GDM1 (cell line): ENCODE results near the gene EZH2.

Source experiments
- DNase-seq: peaks from one replicate; lab custom pipeline; 2025; lab: John Stamatoyannopoulos, UW

The EZH2 gene

DNA sequence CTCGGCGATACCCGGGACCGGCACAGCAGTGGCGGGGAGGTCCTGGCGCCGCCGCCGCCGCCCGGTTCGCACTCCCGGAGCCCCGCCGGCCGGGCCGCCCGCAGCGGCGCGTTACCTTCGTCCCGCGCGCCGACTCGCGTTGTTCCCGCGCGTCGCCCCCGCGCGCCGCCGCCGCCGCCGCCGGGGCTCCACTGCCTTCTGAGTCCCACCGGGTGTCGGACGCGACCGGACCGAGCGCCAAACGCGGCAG lies at the start of gene EZH2:
EZH2 (minus strand) TSS at position 243 of the 250 bp plus-strand sequence. CDS start 36,993 bp downstream, outside the sequence.
- DNase-seq, result no peak

DNA sequence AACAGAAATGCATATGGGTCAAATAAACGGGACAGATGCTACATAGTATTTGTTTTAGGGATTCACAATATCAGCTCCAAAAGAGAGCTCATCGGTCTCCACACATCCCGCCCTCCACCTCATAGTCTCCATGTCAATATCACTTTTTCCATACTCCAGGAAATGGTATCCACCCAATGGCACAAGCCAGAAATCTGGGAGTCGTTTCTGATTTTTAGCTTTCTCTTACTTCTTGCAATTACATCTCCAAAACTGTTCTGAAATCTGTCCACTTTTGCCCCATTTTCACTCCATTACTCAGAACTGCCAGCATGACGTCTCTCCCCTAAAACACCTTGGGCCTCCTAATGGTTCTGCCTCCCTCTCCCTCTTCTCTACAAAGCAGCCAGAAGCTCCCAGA lies 47.4 kb upstream of the EZH2 start:
- DNase-seq, result no peak

DNA sequence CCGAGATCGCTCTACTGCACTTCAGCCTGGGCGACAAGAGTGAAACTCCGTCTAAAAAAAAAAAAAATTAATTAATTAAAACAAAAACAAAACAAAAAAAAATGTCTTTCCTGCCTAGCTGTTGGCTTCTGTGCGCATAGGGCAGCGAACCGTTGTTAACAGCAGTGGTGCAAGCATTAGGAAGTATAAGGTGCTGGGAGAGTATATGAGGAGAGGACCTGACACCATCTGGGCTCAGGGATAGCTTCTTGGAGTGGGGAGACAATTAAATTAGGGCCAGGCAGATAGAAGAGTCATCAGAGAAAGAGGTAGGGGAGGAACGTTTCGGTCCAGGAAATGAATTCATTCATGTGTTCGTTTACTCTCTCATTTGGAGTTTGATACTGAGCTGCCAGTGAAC lies 46.2 kb upstream of the EZH2 start:
- DNase-seq, result no peak

DNA sequence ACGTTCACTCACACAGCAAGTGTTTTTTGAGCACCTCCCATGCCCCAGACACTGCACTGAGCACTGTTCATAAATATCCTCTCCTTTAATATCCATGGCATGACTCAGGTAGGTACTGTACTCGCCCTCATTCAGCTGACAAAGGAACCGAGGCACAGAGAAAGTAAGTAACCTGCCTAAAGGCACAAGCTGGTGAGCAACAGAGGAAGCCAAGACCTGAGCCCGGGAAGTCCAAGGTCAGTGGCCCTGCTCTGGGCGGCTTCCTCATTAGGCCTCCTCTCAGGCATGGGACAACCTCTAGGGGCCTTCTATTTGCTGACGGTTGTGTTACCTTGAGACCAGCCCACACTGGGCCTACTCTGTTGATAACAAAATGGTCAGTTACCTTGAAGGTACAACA lies 45.1 kb upstream of the EZH2 start:
- no peak for DNase-seq

DNA sequence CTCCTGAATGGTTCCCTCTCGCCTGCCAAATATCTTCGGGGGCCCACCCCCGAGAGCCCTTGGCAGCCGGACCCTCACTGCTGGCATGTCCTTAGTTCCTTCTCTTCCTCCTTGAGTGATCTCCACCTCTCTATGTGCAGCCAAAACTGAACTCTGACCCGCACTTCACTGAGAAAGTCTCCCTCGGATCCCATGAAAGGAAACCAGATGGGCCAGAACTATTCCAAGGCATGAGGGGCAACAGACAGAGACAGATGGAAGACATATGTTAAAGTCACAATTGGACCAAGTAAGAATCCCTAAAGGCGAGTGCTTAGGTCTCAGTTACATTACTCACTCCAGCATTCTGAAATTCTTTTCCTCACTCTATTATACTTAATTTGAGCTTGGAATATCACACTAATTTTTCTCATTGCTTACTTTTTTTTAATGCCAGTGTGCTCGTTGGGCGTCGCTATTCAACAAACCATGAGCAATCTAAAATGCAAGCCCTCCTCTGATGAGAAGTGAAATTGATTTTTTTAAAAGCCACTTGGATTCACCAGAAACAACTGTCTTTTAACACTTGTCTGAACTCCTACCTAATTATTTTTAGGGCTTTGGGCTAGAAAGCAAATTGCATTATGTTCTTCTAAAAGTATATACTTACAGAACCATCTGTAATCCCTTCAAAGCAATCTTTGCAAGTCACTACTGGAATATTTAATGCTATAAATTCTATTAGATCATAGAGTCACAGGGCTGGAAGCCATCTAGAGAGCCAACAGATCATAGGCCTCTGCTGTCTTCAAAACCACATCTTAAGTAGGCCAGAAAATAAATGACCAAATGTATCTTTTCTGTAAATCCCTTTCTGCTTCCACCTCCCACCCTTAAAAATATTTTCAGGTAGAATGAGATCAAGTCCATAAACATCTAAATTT lies 43.3 kb upstream of the EZH2 start:
- no peak for DNase-seq

GRCh38 chr7:148925836-148926235 lies 41.7 kb upstream of the EZH2 start:
- DNase-seq, result no peak

DNA sequence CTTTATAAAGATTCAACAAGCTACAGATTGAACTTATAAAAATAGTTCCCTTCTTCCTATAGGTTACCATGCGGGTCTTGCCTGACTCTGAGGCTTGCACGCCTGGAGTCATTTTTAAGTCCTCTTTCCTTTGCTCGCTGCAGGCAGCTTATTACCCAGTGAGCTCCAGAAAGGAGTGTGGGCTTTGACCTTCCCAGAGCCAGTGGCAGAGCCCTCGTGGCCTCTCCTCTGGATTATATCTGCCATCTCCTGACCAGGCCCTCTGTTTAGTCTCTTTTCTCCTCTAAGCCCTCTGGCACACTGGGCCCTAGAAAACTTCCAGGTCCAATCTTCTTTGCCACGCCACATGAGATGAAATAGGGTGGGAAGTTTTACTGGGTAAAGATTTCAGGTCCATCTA lies 39.9 kb upstream of the EZH2 start:
- DNase-seq, result no peak

GRCh38 chr7:148921806-148922205 lies 37.7 kb upstream of the EZH2 start:
- no peak for DNase-seq

DNA sequence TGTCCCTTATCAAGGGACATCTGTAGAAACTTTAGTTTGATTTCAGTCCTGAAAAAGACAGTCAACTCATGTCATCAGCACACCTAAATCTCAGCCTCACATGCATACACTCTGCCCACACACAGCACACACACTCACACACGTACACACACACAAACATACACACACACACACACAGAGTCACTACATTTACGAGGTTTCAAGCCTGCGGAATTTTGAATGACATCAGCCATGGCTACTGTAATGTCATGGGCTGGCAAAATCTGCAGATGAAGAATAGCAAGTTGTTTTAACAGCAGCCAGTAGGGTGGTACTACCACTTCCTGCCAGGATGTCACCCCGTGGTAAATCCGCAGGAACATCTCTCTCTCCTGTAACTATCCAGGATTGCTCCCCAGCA lies 37.1 kb upstream of the EZH2 start:
- DNase-seq, result no peak

DNA sequence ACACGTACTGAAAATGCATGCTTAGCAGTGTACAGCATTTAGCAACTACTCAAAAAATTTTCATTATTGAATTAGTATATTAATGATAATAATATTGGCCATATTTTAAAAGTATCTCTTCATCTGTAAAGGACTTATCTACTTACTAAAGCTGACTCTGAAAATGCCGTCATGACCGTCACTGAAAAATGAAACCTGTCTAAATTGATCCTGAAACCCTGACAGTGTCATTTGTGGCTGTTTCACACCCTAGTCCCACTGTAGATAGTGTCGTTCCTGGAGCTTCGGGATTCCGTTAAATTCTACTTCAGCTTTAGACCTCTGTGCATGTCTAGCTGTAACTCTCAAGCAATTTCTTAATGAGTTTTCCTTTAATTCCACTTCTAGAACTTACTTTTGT lies 35.8 kb upstream of the EZH2 start:
- DNase-seq, result no peak

- no peak for DNase-seq
These were observed 34.0 kb upstream of the EZH2 start for GRCh38 chr7:148918058-148918596.

DNA sequence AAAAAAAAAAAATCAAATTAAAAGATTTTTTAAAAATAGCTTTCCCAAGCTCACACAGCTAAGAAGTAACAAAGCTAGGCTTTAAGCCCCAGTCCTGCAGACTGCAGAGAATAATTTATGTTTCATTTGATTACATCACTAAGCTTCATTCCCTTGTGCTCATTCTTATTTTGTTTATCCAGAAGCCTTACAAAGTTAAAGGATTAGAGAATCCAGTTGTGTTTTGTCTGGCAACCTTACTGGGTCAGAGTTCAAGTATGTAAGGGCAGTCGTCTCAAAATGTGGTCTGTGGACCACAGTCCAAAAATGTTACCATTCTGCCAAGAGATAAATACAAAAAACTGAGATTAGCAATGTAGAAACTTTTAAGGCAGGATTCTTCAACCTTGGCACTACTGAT lies 32.1 kb upstream of the EZH2 start:
- no peak for DNase-seq

DNA sequence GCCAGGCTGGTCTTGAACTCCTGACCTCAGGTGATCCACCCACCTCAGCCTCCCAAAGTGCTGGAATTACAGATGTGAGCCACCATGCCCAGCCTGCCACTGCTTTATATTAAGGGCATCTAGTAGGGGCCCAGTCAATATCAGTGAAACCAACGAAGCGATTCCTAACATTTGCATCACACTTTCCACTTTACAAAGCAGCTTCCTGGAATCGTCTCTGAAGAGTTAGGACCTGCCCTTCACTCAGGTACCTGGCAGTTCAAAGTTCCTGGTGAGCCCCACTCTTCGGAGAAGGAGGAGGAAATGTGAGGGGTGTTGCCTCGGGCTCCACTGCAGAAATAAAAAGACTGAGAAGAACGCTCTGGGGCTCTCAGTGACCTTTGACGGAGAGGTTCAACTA lies 31.1 kb upstream of the EZH2 start:
- DNase-seq, result no peak

GRCh38 chr7:148914208-148914777 lies 30.2 kb upstream of the EZH2 start:
- no peak for DNase-seq

GRCh38 chr7:148912758-148913541 lies 28.9 kb upstream of the EZH2 start:
- no peak for DNase-seq

DNA sequence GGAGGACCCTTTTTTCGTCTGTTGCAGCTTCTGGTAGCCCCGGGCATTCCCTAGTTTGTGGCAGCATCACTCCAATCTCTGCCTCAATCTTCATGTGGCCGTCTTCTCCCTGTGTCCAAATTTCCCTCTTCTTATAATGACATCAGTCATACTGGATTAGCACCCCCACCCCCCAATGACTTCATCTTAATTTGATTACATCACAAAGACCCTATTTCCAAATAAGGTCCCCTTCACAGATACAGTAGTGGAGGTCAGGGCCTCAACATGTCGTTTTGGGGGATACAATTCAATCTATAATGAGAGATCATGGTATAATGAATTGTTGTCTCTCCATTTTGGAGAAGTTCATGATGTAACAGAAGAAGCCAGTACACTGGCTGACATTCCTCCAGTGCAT lies 28.1 kb upstream of the EZH2 start:
- DNase-seq, result no peak

GRCh38 chr7:148911626-148912025 lies 27.5 kb upstream of the EZH2 start:
- no peak for DNase-seq

DNA sequence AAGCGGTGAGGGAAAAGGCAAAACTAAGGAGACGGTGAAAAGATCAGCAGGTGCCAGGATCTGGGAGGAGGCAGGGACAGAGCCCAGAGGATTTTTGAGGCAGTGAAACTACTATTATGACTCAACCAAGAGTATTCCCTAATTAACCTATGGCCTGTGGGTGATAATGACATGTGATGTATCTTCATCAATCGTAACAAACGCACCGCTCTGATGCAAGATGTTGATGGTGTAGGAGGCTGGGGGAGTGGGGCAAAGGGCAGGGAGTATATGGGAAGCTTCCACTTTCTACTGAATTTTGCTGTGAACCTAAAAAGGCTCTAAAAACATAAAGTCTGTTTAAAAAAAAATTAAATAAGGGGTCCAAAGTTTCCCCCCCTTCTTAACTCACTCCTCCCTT lies 25.5 kb upstream of the EZH2 start:
- DNase-seq, result no peak

GRCh38 chr7:148906707-148907498 lies 22.8 kb upstream of the EZH2 start:
- no peak for DNase-seq

DNA sequence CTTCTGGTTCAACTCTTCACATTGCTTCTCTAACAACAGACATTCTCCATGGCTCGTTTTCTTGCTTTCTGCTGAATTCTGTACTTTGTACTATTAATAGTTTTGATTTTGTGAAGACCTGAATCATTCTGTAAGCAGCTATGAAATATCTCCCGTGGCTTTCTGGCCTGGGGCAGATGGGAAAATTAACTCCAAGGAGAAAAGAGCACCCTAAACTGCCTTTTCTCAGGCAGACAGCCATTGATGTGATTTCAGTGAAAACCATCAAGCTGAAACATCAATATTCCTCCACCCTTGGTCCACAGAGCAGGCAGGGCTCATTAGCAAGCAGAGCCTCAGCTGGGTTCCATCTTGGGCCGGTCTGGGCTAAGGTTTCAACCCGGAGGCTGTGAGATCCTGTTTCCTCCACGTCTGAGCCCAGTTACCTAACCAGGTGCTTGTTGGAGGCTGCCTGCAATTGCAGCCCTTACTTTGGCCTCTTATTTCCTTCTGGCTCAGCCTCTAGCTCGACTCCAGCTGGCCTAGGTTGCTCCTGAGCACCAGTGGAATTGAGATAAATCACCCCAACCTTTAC lies 21.1 kb upstream of the EZH2 start:
- no peak for DNase-seq

DNA sequence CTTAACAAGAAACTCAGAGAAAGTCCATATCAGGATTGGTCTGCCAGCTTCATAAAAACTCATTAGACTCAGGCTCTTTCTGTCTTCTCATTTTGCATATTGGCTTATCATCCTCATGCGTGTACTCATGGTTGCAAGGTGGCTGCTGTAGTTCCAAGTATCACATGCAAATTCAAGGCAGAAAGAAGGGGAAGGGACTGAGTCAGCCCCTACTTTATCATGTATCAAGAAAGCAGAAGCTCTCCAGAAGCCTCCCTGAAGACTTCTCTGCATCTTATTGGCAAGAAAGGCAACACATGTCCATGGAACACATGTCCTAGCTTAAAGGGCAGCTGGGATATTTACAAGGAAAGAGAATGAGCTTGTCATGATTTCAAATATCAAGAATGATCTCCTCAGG lies 19.4 kb upstream of the EZH2 start:
- no peak for DNase-seq

GRCh38 chr7:148901178-148901577 lies 17.1 kb upstream of the EZH2 start:
- no peak for DNase-seq
